CD4-positive, alpha-beta T cell treated with Interleukin-12 subunit alpha and Interleukin-12 subunit beta, for 1 hour (primary cell): ENCODE data around the gene PTPN23.

Experiments used
- DNase-seq: peaks from one replicate; pipeline ENCODE4 v3.0.0-alpha.2; 2020

PTPN23 gene

GRCh38 chr3:47407896-47408838, 27.3 kb downstream of the PTPN23 start:
- no peak for DNase-seq

DNA sequence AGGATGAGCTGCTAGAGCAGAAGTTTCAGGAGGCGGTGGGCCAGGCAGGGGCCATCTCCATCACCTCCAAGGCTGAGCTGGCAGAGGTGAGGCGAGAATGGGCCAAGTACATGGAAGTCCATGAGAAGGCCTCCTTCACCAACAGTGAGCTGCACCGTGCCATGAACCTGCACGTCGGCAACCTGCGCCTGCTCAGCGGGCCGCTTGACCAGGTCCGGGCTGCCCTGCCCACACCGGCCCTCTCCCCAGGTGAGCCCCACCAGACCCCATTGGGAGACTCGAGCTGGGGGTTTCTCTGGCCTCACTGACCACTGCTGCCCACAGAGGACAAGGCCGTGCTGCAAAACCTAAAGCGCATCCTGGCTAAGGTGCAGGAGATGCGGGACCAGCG, 28.0 kb downstream of the PTPN23 start:
- DNase-seq: no peak

DNA sequence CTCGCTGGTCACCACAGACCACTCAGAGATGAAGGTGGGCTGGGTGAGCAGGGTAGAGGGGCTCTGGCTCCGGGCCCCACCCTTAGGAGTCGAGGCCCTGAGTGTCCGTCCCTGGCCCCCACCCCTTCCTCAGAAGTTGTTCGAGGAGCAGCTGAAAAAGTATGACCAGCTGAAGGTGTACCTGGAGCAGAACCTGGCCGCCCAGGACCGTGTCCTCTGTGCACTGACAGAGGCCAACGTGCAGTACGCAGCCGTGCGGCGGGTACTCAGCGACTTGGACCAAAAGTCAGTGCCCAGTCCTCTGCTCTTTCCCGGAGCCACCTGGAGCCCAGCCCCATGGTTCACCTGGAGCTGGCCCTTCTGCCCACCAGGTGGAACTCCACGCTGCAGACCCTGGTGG, 28.5 kb downstream of the PTPN23 start:
- DNase-seq: no peak

DNA sequence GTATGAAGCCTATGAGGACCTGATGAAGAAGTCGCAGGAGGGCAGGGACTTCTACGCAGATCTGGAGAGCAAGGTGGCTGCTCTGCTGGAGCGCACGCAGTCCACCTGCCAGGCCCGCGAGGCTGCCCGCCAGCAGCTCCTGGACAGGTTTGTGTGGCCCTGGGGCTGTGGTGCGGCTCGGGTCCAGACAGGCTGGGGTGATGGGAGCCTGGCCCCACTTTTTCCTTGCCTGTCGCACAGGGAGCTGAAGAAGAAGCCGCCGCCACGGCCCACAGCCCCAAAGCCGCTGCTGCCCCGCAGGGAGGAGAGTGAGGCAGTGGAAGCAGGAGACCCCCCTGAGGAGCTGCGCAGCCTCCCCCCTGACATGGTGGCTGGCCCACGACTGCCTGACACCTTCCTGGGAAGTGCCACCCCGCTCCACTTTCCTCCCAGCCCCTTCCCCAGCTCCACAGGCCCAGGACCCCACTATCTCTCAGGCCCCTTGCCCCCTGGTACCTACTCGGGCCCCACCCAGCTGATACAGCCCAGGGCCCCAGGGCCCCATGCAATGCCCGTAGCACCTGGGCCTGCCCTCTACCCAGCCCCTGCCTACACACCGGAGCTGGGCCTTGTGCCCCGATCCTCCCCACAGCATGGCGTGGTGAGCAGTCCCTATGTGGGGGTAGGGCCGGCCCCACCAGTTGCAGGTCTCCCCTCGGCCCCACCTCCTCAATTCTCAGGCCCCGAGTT, 29.0 kb downstream of the PTPN23 start:
- DNase-seq: no peak

DNA sequence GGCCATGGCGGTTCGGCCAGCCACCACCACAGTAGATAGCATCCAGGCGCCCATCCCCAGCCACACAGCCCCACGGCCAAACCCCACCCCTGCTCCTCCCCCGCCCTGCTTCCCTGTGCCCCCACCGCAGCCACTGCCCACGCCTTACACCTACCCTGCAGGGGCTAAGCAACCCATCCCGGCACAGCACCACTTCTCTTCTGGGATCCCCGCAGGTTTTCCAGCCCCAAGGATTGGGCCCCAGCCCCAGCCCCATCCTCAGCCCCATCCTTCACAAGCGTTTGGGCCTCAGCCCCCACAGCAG, 29.5 kb downstream of the PTPN23 start:
- no peak for DNase-seq

- no peak for DNase-seq
Observed at GRCh38 chr3:47410801-47411646, 30.2 kb downstream of the PTPN23 start.

GRCh38 chr3:47411696-47412452, 31.1 kb downstream of the PTPN23 start:
- DNase-seq: no peak

GRCh38 chr3:47412453-47412756, 31.6 kb downstream of the PTPN23 start:
- DNase-seq: no peak

DNA sequence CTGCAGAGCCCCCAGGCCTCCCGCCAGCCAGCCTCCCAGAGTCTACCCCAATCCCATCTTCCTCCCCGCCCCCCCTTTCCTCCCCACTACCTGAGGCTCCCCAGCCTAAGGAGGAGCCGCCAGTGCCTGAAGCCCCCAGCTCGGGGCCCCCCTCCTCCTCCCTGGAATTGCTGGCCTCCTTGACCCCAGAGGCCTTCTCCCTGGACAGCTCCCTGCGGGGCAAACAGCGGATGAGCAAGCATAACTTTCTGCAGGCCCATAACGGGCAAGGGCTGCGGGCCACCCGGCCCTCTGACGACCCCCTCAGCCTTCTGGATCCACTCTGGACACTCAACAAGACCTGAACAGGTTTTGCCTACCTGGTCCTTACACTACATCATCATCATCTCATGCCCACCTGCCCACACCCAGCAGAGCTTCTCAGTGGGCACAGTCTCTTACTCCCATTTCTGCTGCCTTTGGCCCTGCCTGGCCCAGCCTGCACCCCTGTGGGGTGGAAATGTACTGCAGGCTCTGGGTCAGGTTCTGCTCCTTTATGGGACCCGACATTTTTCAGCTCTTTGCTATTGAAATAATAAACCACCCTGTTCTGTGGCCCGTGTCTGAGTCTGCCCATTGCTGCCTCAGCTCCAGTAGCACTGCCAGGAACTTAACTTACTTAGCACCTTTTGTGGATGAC, 32.2 kb downstream of the PTPN23 start:
- no peak for DNase-seq

DNA sequence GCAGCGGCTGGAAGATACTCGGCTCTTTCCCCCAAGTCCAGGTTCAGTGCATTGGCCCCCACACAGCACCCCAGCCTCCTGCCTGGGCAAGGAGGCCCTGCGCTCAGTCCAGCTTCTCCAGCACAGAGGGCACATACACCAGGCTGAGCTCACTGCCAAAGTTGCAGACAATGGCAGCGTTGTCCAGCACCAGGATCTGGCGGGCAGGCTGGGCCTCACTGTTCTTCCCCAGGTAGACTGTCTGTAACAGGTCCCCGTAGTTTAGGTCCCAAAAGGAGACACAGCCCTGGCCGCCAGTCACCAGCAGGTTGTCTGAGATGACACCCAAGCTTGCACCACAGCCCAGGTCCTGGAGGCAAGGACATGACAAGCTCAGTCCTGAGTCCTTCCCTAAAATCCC, 32.9 kb downstream of the PTPN23 start:
- DNase-seq: no peak

- DNase-seq: no peak
Observed at GRCh38 chr3:47414161-47414564, 33.3 kb downstream of the PTPN23 start.

DNA sequence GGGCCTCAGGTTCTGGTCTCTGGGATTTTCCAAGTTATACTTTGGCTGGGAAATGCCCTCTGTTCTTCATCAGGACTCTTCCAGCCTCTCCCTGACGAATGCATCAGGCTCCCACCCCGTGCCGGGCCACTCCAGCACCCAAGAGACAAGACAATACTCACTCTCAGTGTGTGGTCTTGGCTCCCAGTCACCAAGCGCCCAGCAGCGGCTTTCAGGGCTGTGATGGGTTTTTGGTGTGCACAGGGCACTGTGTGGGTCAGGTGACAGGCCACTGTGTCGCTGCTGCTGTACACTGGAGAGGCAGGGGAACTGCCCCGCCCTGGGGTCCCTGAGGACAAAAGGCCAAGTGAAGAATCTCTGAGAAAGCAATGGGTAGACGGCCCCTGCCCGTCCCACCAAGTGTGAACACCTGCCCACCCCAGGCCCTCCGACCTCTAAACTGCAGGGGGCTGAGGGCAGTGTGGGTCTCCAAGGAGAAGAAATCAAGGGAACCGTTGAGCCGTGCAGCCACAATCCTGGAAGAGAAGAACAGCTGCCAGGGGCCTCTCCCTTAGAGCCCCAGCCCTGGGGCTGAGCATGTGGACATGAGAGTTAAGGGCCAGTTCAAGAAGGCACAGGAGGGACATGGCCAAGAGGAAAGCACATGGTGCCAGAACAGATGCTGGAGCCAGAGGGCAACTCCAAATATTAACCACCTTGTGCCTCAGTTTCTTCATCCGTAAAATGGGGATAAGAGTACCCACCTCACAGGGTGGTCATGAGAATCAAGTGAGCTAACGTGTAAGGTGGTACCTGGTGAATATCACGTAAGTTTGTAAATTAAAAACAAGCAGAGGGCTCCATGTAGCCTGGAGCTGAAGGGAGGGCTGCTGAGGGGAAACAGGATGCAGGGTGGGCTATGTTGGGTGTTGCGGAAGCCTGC, 34.1 kb downstream of the PTPN23 start:
- DNase-seq: no peak

DNA sequence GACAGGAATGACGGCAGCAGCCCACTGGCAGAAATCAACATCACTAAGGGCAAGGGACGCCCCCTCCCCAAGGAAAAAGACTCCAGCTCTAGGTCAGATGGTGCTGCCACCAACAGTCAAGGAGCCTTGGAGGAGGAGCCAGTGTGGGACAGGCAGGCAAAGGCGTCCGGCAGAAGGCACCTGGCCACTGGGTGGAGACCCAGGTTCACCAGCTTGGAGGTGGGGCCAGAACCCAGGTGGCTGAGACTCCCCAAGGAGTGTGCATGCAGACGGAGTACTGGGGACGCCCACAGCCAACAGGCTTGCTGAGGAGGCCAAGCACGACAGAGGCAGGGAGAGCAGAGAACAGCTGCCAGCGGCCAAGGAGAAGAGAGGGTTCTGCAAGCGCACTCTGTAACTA, 35.2 kb downstream of the PTPN23 start:
- DNase-seq: no peak

GRCh38 chr3:47418167-47419082, 37.6 kb downstream of the PTPN23 start:
- DNase-seq: no peak

DNA sequence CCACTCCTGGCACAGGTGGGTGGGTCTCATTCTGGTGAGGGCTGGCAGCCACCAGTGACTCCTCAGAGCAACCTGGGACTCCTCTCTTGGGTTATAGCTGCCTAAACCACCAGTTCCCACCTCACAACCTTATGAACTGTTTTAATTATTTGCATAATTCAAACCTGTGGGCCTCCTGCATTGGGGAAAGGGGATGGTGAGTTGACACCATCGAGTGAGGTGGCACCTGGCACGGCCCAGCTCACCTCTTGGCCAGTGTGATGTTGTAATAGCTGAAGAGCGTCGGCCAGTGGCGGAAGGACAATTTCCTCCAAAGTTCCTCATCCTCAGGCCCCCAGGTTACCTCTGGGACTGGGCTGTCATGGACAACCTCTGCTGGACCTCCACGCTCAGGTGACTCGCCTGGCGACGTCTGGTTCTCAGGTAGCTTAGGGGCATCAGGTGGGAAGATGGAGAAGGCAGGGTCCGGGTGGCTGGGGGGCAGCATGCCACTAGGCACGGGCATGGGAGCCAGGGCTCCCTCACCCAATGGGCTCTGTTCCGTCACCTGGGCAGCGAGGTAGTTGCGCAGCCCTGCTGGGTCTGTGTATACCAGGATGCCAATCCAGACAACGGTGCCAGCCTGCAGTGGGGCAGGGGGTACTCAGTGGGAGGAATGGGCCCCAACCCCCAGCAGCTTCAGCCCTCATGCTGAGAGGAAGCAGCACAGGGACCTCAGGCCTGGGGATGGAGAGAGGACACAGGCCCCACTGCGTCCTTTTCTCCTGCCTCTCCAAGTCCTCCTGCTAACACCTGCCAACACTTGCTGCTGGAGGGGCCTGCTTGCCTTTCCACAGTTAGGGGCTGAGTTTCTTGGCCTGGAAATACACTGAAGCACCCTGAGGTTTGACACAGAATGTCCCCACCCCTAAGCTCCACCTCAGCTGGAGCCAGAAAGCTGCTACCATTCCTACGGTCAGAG, 38.5 kb downstream of the PTPN23 start:
- no peak for DNase-seq

DNA sequence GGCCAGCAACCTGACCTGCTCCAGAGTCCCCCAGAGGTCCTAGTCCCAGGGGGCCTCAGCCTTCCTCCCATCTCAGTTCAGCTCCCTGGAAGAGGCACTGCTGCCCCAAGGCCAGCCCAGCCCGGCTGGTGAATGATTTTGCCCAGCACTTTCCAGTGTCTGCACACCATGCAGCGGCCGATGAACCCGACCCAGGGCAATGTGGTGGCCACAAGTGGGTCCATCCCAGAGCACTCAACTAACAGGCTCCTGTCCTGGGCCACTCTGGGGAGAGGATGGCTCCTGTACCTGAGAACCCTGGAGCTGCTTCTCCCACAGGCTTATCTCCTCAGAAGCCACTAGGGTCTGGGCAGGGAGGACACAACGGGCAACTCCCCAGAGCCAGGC, 39.2 kb downstream of the PTPN23 start:
- no peak for DNase-seq

- DNase-seq: peak; percentile 90
Observed at GRCh38 chr3:47420511-47421484, 40.0 kb downstream of the PTPN23 start.
